ENCODE measurements around the gene MRAP2.

MRAP2 gene

GRCh38 chr6:84137051-84137375, 103.4 kb downstream of the MRAP2 start:
- no peak for DNase-seq

GRCh38 chr6:84137989-84138575, 104.5 kb downstream of the MRAP2 start:
- DNase-seq = no peak

GRCh38 chr6:84139311-84139710, 105.7 kb downstream of the MRAP2 start:
- no peak for DNase-seq

All from SHP77 (cell line).